NCI-H128 (cell line): ENCODE data around the gene GCDH.
A peak's percentile ranks its signal among the peaks of the same experiment; 100 is the strongest.

ENCODE experiments used
- DNase-seq: peaks from one replicate; lab custom pipeline; 2025; ENCODE audit not compliant: unreplicated experiment; lab: John Stamatoyannopoulos, UW

The GCDH gene

GRCh38 chr19:12938779-12939601, 48.0 kb downstream of the GCDH start:
- no peak for DNase-seq

- DNase-seq: no peak
Measured at GRCh38 chr19:12939975-12940423, 49.0 kb downstream of the GCDH start.

DNA sequence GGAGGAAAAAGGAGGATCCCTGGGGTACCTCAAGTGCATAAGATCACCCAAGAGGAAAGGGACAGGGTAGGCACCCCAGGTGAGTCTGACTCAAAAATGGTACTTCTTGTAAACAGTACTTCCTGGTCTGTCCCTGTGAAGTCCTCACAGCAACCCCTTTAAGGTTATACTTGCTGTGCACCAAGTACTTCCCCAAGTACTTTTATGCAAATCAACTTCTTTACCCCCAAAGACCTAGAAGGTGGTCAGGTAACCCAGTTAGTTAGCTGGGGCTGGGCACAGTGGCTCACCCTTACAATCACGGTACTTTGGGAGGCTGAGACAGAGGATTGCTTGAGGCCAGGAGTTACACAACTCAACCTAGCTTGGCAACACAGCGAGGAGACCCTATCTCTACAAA, 49.9 kb downstream of the GCDH start:
- DNase-seq: no peak

DNA sequence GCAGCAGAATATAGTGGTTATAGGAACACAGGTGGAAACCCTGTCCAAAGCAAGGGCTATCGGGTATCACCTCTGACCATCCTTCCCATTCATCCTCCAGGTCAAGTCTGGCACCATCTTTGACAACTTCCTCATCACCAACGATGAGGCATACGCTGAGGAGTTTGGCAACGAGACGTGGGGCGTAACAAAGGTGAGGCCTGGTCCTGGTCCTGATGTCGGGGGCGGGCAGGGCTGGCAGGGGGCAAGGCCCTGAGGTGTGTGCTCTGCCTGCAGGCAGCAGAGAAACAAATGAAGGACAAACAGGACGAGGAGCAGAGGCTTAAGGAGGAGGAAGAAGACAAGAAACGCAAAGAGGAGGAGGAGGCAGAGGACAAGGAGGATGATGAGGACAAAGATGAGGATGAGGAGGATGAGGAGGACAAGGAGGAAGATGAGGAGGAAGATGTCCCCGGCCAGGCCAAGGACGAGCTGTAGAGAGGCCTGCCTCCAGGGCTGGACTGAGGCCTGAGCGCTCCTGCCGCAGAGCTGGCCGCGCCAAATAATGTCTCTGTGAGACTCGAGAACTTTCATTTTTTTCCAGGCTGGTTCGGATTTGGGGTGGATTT, 52.6 kb downstream of the GCDH start:
- DNase-seq: no peak

DNA sequence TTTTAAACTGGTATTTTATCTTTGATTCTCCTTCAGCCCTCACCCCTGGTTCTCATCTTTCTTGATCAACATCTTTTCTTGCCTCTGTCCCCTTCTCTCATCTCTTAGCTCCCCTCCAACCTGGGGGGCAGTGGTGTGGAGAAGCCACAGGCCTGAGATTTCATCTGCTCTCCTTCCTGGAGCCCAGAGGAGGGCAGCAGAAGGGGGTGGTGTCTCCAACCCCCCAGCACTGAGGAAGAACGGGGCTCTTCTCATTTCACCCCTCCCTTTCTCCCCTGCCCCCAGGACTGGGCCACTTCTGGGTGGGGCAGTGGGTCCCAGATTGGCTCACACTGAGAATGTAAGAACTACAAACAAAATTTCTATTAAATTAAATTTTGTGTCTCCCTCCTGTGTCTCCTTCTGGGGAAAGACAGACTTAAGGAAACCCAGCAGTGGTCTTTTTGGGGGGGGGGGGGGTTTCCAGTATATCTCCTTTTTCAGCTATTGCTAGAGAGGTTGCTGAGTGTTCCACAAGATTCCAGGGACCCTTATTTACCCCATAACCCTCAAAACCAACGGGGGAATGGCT, 53.2 kb downstream of the GCDH start:
- DNase-seq: no peak

DNA sequence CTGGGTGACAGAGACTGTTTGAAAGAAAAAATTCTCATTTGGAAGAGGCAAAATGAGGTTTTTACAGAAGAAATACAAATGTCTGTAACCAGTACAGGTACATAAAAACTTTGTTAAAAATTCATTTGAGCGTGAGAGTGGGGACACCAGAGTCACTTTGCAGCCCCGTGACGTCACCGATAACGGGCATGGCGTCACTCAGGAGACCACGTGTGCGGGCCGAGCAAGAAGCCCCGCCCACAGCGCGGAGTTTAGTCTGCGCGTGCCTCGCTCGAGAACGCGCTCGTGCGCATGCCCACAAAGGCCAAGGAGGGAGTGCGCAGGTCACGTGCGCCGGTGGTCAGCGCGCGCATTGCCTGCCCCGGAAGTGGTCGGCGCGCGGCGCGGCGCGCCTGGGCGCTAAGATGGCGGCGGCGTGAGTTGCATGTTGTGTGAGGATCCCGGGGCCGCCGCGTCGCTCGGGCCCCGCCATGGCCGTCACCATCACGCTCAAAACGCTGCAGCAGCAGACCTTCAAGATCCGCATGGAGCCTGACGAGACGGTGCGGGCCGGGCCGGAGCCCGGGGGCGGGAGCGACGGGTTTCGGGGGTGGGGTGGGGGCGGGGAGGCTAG, 54.6 kb downstream of the GCDH start, which contains the start of gene RAD23A:
TSS of gene RAD23A (plus strand) at position 384 of the 613 bp plus-strand sequence. CDS start at position 471, 87 bp downstream.
- DNase-seq: peak; percentile 97

DNA sequence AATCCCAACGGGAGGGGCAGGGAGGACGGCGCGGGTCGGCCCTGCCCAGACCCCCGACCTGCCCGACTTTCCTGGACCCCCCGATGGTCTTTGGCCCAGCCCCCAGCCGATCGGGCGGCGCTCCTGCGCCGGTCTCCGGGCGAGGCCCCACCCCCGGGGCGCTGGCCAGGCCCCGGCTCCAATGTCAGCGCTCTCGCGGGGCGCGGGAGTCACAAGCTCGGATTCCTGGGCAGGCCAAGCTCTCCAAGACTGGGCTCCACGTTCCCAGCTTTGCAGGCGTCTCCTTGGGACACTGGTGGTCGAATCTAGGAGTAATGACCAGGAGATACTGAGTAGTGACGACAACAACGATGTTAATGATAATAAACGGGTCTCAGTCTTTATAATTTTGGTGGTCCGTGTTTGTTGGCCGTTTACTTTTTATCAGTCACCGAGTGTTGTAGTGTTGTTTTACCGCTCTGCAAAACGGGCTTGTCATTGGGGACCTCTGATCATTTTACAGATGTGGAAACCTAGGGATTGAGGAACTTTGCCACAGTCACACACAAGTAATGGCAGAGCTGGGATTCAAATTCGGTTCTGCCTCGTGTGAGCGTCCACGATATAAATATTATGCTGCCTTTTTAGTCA, 55.2 kb downstream of the GCDH start:
- peak; percentile 18 for DNase-seq

DNA sequence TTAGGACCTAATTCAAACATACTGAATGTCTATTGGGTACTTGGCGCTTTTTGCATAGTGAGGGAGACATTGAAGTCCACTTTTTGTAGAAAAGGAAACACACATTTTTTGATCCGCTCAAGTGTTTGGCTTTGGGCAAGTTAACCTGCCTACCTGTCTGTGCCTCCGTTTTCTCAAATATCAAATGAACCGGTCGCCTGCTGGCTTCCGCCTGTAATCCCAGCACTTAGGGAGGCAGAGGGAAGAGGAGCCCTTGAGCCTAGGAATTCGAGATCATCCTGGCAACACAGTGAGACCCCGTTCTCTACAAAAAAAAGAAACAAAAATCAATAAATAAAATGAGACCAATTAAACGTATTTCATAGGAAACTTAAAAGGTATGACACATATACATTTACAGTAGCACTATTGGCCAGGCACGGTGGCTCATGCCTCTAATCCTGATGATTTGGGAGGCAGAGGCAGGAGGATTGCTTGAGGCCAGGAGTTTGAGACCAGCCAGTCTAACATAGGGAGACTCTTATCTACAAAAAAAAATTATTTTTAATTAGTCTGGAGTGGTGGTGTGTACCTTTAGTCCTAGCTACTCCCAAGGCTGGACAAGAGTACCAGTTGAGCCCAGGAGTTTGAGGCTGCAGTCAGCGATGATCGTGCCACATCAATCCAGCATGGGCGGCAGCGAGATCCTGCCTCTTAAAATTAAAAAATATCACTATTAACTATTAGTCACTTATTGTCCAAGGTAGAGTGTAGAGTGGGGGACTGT, 56.0 kb downstream of the GCDH start:
- DNase-seq: no peak

DNA sequence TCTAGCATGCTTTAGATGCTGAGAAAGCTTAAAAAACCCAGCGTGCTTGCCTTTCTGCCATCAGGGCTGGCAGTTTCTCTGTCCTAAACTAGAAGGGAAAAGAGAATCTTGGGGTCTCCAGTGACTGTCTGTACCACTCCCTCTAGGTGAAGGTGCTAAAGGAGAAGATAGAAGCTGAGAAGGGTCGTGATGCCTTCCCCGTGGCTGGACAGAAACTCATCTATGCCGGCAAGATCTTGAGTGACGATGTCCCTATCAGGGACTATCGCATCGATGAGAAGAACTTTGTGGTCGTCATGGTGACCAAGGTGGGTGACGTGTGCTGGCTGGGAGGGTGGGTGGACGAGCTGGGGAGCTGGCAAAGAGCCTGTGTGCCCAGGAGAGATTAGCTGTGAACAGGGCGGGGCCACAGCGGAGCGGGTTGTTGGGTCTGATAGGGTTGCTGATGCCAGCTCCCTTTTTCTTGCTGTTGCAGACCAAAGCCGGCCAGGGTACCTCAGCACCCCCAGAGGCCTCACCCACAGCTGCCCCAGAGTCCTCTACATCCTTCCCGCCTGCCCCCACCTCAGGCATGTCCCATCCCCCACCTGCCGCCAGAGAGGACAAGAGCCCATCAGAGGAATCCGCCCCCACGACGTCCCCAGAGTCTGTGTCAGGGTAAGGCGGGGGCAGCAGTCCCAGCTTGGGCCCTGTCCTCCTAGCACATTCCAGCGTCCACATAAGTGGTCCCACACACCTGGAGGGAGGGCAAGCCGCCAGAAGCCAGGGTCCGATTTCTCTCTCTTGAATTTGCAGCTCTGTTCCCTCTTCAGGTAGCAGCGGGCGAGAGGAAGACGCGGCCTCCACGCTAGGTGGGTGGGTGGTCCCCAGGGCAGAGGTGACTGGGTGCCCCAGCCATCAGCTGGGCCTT, 57.0 kb downstream of the GCDH start:
- no peak for DNase-seq

DNA sequence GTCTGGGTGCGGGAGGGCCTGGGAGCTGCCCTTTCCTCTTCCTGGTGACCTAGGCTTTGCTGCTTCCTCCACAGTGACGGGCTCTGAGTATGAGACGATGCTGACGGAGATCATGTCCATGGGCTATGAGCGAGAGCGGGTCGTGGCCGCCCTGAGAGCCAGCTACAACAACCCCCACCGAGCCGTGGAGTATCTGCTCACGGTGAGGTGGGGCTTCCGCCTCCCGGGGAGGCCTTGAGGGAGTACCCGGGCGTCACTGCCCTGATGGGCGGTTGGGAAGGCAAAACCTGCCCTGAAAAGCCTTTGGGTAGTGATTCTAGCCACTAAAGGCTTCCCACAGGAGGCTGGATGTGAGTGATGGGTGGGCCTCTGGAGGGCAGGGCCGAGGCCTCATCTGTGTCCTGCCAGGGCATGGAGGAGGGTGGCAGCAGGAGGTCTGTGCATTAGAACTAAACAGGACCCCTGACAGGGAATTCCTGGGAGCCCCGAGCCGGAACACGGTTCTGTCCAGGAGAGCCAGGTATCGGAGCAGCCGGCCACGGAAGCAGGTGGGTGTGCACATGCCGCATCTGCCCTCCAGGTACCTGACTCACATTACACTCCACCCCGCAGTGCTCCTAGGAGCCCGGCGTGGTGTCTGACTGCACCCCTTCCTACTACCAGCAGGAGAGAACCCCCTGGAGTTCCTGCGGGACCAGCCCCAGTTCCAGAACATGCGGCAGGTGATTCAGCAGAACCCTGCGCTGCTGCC, 57.8 kb downstream of the GCDH start:
- DNase-seq: no peak
